DMS153 (cell line): Measurements from ENCODE around the gene DLL1.

Experiments
- DNase-seq: peaks from one replicate; lab custom pipeline; 2025; lab: John Stamatoyannopoulos, UW

Gene DLL1

GRCh38 chr6:170249817-170250216 lies 41.1 kb downstream of the DLL1 start:
- no peak for DNase-seq

- no peak for DNase-seq
Observed at GRCh38 chr6:170248861-170249600, 41.8 kb downstream of the DLL1 start.

GRCh38 chr6:170248111-170248805 lies 42.6 kb downstream of the DLL1 start:
- DNase-seq = no peak

DNA sequence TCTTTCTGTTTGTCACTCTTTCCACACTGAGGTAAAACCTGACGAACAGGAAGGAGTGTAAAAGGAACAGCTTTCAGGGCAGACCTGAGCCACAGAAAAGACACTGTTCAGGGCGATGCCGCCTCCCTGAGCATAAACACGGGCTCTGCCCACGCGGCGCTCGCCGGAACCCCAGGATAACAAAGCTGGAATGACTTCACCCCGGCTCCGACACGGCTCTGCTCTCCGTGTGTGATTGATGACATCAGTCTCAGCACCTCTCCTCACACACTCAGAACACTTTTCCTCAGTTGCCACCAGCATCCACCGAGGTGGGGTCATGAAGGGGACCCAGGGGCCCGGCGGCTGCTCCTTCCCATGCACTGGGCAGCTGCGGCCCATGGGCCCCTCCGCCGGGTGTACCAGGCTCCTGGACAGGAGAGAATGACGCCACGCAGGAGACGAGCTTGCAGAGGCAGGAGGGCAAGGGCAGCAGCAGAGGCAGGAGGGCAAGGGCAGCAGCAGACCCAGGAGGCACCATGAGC lies 43.6 kb downstream of the DLL1 start:
- no peak for DNase-seq

DNA sequence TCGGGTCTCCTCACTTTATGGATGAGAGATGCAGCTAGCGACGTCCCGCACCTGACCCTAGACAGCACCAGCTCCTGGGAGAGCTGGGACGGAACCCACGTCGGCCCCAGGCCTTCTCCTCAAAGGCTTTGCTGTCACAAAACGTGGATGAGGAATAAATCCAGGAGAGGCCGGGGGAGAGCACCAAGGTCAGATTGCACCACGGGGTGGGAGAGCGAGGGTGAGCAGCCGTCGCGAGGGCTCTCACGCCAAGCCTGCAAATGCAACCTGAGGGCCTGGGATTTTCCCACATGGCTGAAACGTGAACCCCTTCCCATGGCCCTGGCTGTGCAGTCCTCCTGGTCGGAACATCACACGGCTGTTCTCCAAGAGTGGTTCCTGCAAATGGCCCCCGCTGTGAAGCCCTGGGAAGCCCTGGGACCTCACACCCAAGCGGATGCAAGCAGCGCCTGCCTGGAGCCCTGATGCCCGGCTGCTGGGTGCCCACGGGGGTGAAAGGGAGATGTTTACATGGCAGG lies 45.3 kb downstream of the DLL1 start:
- DNase-seq = no peak

DNA sequence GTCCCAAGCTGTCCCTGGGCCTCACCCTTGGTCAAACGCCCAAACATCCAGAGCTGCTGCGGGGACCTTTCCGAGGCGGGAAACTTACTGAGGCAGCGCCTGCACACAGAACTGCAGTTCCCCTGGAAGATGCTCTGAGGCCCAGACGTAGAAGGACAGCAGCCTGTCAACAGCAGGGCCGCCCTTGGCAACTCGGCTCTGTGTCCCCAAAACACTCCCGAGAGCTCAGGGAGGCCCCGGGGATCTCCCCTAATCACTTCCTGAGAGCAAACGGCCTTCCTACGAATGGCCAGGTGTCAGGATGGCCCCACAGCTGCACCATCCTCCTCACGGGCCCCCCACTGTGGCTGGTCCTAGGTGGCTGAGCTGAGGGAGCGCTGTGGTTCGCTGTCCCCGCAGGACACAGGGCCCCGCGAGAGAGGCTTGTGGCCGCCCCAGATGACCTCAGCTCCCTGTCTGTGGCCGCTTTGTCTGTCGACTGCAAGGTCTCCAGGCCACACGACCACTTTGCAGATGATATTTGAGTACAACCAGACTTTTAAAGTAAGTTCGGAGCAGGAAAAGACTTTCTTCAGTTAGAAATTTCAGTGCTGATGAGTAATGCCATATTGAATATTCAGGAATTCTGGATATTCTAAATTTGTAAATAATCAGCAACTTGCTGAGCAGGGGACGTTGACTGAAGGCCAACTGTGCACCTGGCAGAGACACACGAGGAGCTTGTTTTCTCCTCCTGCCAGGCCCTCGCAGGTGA lies 46.0 kb downstream of the DLL1 start:
- DNase-seq = no peak

- peak; percentile 77 for DNase-seq
Observed at GRCh38 chr6:170243791-170244291, 47.0 kb downstream of the DLL1 start.

GRCh38 chr6:170243386-170243785 lies 47.5 kb downstream of the DLL1 start:
- peak; percentile 17 for DNase-seq

- no peak for DNase-seq
Observed at GRCh38 chr6:170238741-170239565, 51.9 kb downstream of the DLL1 start.

DNA sequence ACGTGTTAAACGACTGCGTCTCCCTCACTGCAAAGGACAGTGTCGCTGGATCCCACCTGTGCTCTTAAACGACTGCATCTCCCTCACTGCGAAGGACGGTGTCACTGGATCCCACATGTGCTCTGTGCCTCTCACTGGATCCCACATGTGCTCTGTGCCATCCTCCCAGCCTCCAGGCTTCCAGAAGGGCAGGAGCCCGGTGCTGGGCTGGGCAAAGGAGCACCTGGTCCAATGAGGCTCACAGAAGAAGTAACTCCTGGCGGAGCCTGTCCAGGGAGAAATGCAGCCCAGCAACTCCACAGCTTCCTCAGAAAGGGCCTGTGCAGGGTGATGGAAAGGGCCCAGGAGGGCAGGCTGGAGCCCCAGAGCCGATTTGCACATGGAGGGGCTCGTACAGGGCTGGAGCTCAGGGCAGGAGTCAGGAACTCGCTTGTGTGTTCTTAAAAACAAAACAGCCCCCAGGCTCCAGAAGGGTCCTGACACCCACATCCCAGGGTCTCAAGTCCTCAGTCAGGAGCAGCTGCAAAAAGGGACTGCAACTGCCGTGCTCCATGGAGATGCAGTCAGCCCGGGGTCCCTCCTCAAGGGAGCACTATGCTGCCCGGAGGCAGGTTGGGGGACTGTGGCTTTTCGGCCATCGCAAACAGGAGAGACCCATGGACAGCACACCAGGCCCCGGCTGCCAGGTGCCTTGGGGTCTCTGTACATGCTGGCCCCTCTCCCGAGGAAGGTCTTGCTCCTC lies 52.7 kb downstream of the DLL1 start:
- DNase-seq = no peak

- DNase-seq = no peak
Observed at GRCh38 chr6:170236131-170236836, 54.6 kb downstream of the DLL1 start.

DNA sequence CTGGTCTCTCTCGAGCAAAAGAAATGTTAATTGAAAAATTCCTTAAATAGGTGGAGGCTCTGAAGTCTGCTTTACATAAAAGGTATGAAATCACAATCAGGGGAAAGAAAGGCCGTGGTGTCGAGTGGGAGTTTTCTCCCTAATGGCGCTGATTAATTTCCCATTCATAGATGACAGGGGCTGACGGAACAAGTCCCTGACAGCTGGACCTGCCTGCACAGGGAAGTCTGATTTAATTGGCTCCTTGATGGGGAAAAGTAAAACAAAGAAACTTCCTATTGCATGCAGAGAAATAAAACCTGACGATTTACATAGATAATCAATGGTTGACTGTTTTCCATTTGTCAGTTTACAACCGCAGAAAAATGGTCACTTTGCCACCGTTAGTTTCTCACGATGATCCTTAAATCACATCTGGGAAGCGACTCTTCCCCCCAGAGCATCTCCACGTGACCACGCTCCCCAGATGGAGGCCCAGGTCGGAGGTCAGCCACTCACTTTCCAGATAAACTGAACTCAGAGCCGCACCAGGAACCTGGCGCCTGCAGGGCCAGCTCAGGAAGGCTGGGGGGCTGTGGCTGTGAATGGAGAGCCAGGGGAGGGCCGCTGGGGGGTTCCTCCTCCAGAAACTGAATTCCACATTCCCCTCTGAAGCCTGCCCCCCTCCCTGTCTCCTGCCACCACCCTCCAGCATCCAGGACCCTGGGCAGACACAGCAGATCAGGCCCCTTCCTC lies 55.3 kb downstream of the DLL1 start:
- DNase-seq = no peak

GRCh38 chr6:170234419-170234818 lies 56.5 kb downstream of the DLL1 start:
- DNase-seq = no peak

- DNase-seq = peak; percentile 9
Observed at GRCh38 chr6:170233286-170234205, 57.3 kb downstream of the DLL1 start.
